ENCODE measurements around the gene SLFN13. TPM values are rescaled to one million over a fixed set of nuclear protein-coding genes. Genes with fewer than 3 reads are reported as not detected.

Gene SLFN13
- total RNA-seq, 1 donor from 2014 or later, result 2.7 TPM

DNA sequence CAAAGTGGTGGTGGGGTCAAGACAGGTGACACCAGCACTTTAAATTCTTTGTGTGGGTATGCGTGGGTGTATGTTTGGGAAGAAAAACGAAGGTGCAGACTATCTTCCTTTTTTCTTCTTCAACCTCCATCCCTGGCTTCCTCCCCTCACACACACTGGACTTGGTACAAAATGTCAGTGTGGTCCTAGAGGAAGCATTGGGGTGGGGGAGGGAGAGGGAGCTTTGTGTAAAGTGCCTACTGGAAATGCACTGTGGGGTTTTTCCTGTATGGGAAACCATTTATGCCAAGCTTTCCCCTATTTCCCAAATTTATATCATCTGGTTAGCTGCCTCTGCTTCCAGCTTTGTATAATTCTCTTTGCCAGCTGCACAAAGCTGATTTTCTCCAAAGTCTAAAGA lies 44.5 kb upstream of the SLFN13 start:
- no peaks in the 10 kb centered on the region for H3K79me2 ChIP-seq (ENCODE audit: insufficient read depth, low read length)
- H3K4me3 ChIP-seq (ENCODE audit: insufficient read depth, low read depth, low read length), result no peak overlapping the region
- no peaks in the 10 kb centered on the region for H4K20me1 ChIP-seq (ENCODE audit: insufficient read depth, low read length)
- H3K9ac ChIP-seq (ENCODE audit: low read length), result no peak overlapping the region
- H3K4me3 Mint-ChIP-seq (ENCODE audit: unreplicated experiment), result no peak overlapping the region
- H3K4me2 ChIP-seq (ENCODE audit: low read length), result no peak overlapping the region
- H3K27me3 Mint-ChIP-seq (ENCODE audit: low read depth, unreplicated experiment), result peaks cover 90% of the 10 kb centered on the region
- DNase-seq (ENCODE audit: low read depth) (no peak), FAIRE-seq (no peak)
- H2AFZ ChIP-seq (ENCODE audit: low read depth, low read length), result no peak overlapping the region
- no peak overlapping the region for H3K27ac ChIP-seq (ENCODE audit: low read depth, low read length)
- TF ChIP-seq EZH2 (IDR thresholded peaks at IDR 0.05; ENCODE audit: insufficient read depth, low read length) (no peak), CTCF (IDR thresholded peaks at IDR 0.05; ENCODE audit: insufficient read depth, low read depth, low read length) (no peak)
- no peaks in the 10 kb centered on the region for H3K9me3 ChIP-seq (ENCODE audit: insufficient read depth, low read depth, low read length)
- no peak overlapping the region for H3K27ac Mint-ChIP-seq (ENCODE audit: unreplicated experiment)
- H3K9me3 Mint-ChIP-seq (ENCODE audit: unreplicated experiment), result peaks cover 21% of the 10 kb centered on the region
- no peaks in the 10 kb centered on the region for H3K4me1 Mint-ChIP-seq (ENCODE audit: low read depth, unreplicated experiment)
- no peaks in the 10 kb centered on the region for H3K36me3 Mint-ChIP-seq (ENCODE audit: low read depth, unreplicated experiment)
- H3K36me3 ChIP-seq (ENCODE audit: insufficient read depth, low read length), result no peaks in the 10 kb centered on the region
- H3K27me3 ChIP-seq (ENCODE audit: insufficient read depth, low read length), result peaks cover 87% of the 10 kb centered on the region
- H3K4me1 ChIP-seq (ENCODE audit: insufficient read depth, low read length), result no peaks in the 10 kb centered on the region

DNA sequence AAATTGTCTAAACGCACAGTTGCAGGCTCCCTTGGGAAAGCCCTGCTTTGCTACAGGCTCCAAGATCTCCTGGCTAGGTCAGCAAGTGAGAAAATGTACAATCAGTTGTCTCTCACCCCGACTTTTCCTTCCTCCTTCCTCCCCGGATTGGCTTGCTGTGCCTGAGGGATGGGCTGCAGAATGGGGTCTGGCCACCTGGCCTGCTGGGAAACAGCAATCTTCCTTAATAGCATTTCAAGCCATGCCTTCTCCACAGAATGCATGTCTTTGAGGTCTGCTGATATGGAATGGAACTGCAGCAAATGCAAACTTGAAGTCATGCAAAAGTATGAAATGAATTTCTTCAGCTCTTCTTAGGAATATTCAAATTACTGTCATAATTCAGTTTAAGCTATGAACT lies 42.9 kb upstream of the SLFN13 start:
- no peak overlapping the region for H3K4me3 Mint-ChIP-seq (ENCODE audit: unreplicated experiment)
- no peaks in the 10 kb centered on the region for H3K36me3 ChIP-seq (ENCODE audit: insufficient read depth, low read length)
- no peak overlapping the region for H3K27ac Mint-ChIP-seq (ENCODE audit: unreplicated experiment)
- H3K36me3 Mint-ChIP-seq (ENCODE audit: low read depth, unreplicated experiment), result no peaks in the 10 kb centered on the region
- H3K4me3 ChIP-seq (ENCODE audit: insufficient read depth, low read depth, low read length), result no peak overlapping the region
- no peak for TF ChIP-seq EZH2 (IDR thresholded peaks at IDR 0.05; ENCODE audit: insufficient read depth, low read length)
- TF ChIP-seq CTCF (IDR thresholded peaks at IDR 0.05; ENCODE audit: insufficient read depth, low read depth, low read length), result no peak
- H3K4me1 Mint-ChIP-seq (ENCODE audit: low read depth, unreplicated experiment), result no peaks in the 10 kb centered on the region
- H3K27ac ChIP-seq (ENCODE audit: low read depth, low read length), result no peak overlapping the region
- H2AFZ ChIP-seq (ENCODE audit: low read depth, low read length), result no peak overlapping the region
- H3K27me3 ChIP-seq (ENCODE audit: insufficient read depth, low read length), result peaks cover 81% of the 10 kb centered on the region
- no peaks in the 10 kb centered on the region for H3K79me2 ChIP-seq (ENCODE audit: insufficient read depth, low read length)
- H3K9me3 Mint-ChIP-seq (ENCODE audit: unreplicated experiment), result peaks cover 21% of the 10 kb centered on the region
- H4K20me1 ChIP-seq (ENCODE audit: insufficient read depth, low read length), result no peaks in the 10 kb centered on the region
- no peak for DNase-seq (ENCODE audit: low read depth)
- H3K4me1 ChIP-seq (ENCODE audit: insufficient read depth, low read length), result peaks cover 4% of the 10 kb centered on the region
- FAIRE-seq, result no peak
- peaks cover 83% of the 10 kb centered on the region for H3K27me3 Mint-ChIP-seq (ENCODE audit: low read depth, unreplicated experiment)
- peaks cover 2% of the 10 kb centered on the region for H3K9me3 ChIP-seq (ENCODE audit: insufficient read depth, low read depth, low read length)
- no peak overlapping the region for H3K9ac ChIP-seq (ENCODE audit: low read length)
- no peak overlapping the region for H3K4me2 ChIP-seq (ENCODE audit: low read length)

DNA sequence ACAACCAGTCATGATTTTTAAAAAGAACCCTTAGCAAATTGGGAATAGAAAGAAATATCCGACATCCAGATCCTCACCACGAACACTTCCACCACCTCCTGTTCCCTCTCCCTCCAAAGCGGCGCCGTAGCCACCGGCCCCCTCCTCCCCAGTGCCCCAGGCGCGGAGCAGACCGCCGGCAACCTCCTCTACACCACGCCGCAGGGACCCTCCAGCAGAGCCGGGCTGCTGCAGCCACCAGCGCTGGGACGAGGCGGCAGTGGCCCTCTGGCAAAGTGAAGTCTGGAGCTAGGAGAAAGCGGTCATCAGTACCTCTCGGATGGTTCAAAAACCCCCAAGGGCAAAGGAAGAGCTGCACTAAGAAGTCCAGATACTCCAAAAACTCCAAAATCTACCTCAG lies 41.4 kb upstream of the SLFN13 start:
- Mint-ChIP-seq H3K4me1 (ENCODE audit: low read depth, unreplicated experiment) (no peaks in the 10 kb centered on the region), H3K27me3 (ENCODE audit: low read depth, unreplicated experiment) (peaks cover 82% of the 10 kb centered on the region), H3K36me3 (ENCODE audit: low read depth, unreplicated experiment) (no peaks in the 10 kb centered on the region)

More for the DNA sequence above, 41.4 kb upstream of the SLFN13 start:
- H3K4me3 ChIP-seq (ENCODE audit: insufficient read depth, low read depth, low read length), result no peak overlapping the region
- H3K36me3 ChIP-seq (ENCODE audit: insufficient read depth, low read length), result no peaks in the 10 kb centered on the region
- TF ChIP-seq CTCF (IDR thresholded peaks at IDR 0.05; ENCODE audit: insufficient read depth, low read depth, low read length), result no peak
- TF ChIP-seq EZH2 (IDR thresholded peaks at IDR 0.05; ENCODE audit: insufficient read depth, low read length), result peak; percentile 48
- no peak overlapping the region for H2AFZ ChIP-seq (ENCODE audit: low read depth, low read length)
- no peak overlapping the region for H3K27ac Mint-ChIP-seq (ENCODE audit: unreplicated experiment)
- H3K27ac ChIP-seq (ENCODE audit: low read depth, low read length), result no peak overlapping the region
- H3K4me1 ChIP-seq (ENCODE audit: insufficient read depth, low read length), result peaks cover 4% of the 10 kb centered on the region
- H3K4me3 Mint-ChIP-seq (ENCODE audit: unreplicated experiment), result no peak overlapping the region
- no peak overlapping the region for H3K9ac ChIP-seq (ENCODE audit: low read length)
- H3K4me2 ChIP-seq (ENCODE audit: low read length), result no peak overlapping the region
- H3K9me3 ChIP-seq (ENCODE audit: insufficient read depth, low read depth, low read length), result peaks cover 2% of the 10 kb centered on the region
- FAIRE-seq (no peak), DNase-seq (ENCODE audit: low read depth) (no peak)
- H4K20me1 ChIP-seq (ENCODE audit: insufficient read depth, low read length), result no peaks in the 10 kb centered on the region
- H3K79me2 ChIP-seq (ENCODE audit: insufficient read depth, low read length), result no peaks in the 10 kb centered on the region
- H3K27me3 ChIP-seq (ENCODE audit: insufficient read depth, low read length), result peaks cover 74% of the 10 kb centered on the region
- peaks cover 23% of the 10 kb centered on the region for H3K9me3 Mint-ChIP-seq (ENCODE audit: unreplicated experiment)
